Naive thymus-derived CD8-positive, alpha-beta T cell (primary cell): ENCODE results near the gene BFSP1. TPM values are rescaled to one million over a fixed set of nuclear protein-coding genes. Genes with fewer than 3 reads are reported as not detected.

Experiments used
- ATAC-seq, 2 donors: fragments of 150-1000 bp; cut with Tn5 transposase in 1 of 2; sonication (Bioruptor Pico), chemical (Tn5 transposase) in 1 of 2; 1 replicate in 1 of 2; 2 replicates in 1 of 2; pipeline ENCODE4 v1.10.0; 2021; ENCODE audit warnings: mild to moderate bottlenecking in 2 of 2, moderate library complexity in 2 of 2
- POLR2A ChIA-PET: fragments of 350-600 bp; sonication (Branson Sonifier 250); formaldehyde crosslinking; loops from one replicate; lab custom pipeline; 2021; ENCODE audit warnings: antibody characterized with exemption; lab: Charles Lee
- DNase-seq, 10 donors: peaks; one replicate each; pipeline versions ENCODE4 v3.0.0 to v3.0.0-alpha.2; 2020 to 2022
- H3K27ac Mint-ChIP-seq, 10 donors: one replicate each; pipeline ENCODE4 v1.8.0; 2020 to 2022; ENCODE audit warnings: mild to moderate bottlenecking in 10 of 10, mixed read lengths in 10 of 10, moderate library complexity in 4 of 10, inconsistent platforms in 1 of 10
- H3K27me3 Mint-ChIP-seq, 5 donors: one replicate each; pipeline ENCODE4 v1.8.0; 2021 to 2022; ENCODE audit warnings: mixed read lengths in 5 of 5
- H3K36me3 Mint-ChIP-seq, 3 donors: one replicate each; pipeline ENCODE4 v1.8.0; 2020 to 2022; ENCODE audit warnings: mixed read lengths in 3 of 3, mild to moderate bottlenecking in 2 of 3, inconsistent platforms in 1 of 3
- H3K4me1 Mint-ChIP-seq, 4 donors: one replicate each; pipeline ENCODE4 v1.8.0; 2021 to 2022; ENCODE audit warnings: mixed read lengths in 4 of 4
- H3K4me3 Mint-ChIP-seq, 10 donors: one replicate each; pipeline ENCODE4 v1.8.0; 2020 to 2022; ENCODE audit warnings: mild to moderate bottlenecking in 10 of 10, mixed read lengths in 10 of 10, moderate library complexity in 6 of 10, inconsistent platforms in 1 of 10
- H3K9me3 Mint-ChIP-seq, 9 donors: one replicate each; pipeline ENCODE4 v1.8.0; 2020 to 2022; ENCODE audit warnings: mixed read lengths in 9 of 9, mild to moderate bottlenecking in 3 of 9, inconsistent platforms in 1 of 9, moderate library complexity in 1 of 9
- polyA plus RNA-seq, 3 donors: library from polyadenylated mRNA; unstranded; fragments of 300-500 nt; fragmentation: Illumina TruSeq; gene quantifications; one replicate each; pipeline ENCODE4 v1.2.3, GENCODE V29; 2021
- total RNA-seq, 8 experiments: library from RNA in 2 of 8; stranded (reverse) in 2 of 8; gene quantifications; one replicate each; pipeline ENCODE4 v1.2.3 and lab custom pipeline; 2021 to 2026

Gene BFSP1
- total and polyA plus RNA-seq, 5 experiments from 2014 or later, result 1.8 TPM; not detected in 4

DNA sequence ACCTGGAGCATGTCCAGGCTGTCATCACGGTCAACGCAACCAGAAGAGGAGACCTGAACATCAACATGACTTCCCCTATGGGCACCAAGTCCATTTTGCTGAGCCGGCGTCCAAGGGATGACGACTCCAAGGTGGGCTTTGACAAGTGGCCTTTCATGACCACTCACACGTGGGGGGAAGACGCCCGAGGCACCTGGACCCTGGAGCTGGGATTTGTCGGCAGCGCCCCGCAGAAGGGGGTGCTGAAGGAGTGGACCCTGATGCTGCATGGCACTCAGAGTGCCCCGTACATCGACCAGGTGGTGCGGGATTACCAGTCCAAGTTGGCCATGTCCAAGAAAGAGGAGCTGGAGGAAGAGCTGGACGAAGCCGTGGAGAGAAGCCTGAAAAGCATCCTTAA lies 49.5 kb downstream of the BFSP1 start:
- POLR2A ChIA-PET, result no interaction called here
- no peak for ATAC-seq
- H3K9me3 Mint-ChIP-seq, result no peaks in the 10 kb centered on the region
- H3K27ac Mint-ChIP-seq, result no peak overlapping the region
- H3K36me3 Mint-ChIP-seq, result no peaks in the 10 kb centered on the region
- no peaks in the 10 kb centered on the region for H3K4me1 Mint-ChIP-seq
- H3K27me3 Mint-ChIP-seq, result peaks cover 6 to 21% (median 11%) of the 10 kb centered on the region in 5 donors
- H3K4me3 Mint-ChIP-seq, result no peak overlapping the region
- DNase-seq, result no peak

DNA sequence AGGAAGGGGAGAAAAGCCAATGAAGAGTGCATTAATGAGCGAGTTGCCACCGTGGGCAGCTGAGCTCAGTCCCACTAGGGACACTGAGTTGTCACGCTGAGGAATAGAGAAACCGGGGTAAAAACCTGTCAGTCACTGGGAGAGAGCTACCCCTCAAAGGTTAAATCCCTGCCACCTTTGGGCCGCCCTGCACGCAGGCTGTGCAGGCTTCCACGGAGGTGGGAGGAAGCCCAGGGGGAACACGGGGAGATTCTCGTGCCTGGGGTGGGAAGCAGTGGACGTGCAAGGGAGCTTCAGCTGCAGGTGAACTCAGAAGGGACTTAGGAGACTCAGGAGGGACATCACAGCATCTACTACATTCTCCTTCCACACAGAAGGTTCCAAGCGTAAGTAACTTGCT lies 50.5 kb downstream of the BFSP1 start:
- Mint-ChIP-seq H3K36me3 (no peaks in the 10 kb centered on the region), H3K27me3 (peaks cover 4 to 21% (median 11%) of the 10 kb centered on the region in 5 donors), H3K4me1 (no peaks in the 10 kb centered on the region), H3K4me3 (no peak overlapping the region), H3K27ac (no peak overlapping the region), H3K9me3 (no peaks in the 10 kb centered on the region)
- DNase-seq (no peak), ATAC-seq (no peak)
- POLR2A ChIA-PET, result no interaction called here

DNA sequence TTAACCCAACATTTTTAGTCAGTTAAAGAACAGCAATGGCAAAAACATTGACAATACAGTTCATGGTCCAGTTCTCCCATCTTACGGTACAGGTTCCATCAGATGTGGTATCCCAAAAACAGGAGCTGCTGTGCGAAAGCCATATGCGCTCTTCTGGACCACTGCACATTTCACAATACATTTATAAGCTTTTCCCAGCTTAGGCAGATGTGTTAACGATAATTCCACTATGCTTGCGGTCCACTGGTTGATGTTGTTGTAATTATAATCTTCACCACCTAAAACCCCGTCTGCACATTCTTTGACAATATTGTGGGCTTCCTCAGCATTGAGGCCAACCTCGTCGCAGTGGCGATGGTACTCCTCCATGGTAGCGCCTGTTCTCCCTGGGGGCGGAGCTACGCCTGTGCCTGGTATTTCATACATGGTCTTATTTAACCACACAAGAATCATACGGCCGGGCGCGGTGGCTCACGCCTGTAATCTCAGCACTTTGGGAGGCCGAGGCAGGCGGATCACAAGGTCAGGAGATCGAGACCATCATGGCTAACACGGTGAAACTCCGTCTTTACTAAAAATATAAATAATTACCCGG lies 52.0 kb downstream of the BFSP1 start:
- DNase-seq (no peak), ATAC-seq (no peak)
- Mint-ChIP-seq H3K36me3 (no peaks in the 10 kb centered on the region), H3K9me3 (no peaks in the 10 kb centered on the region), H3K27ac (no peak overlapping the region), H3K27me3 (peaks cover 4 to 25% (median 14%) of the 10 kb centered on the region in 5 donors), H3K4me1 (no peaks in the 10 kb centered on the region), H3K4me3 (no peak overlapping the region)
- POLR2A ChIA-PET, result interaction anchor here (0.7 kb wide), 1 partner anchor 15 kb away, joined by 4 read pairs; no protein-coding TSS in a partner anchor

DNA sequence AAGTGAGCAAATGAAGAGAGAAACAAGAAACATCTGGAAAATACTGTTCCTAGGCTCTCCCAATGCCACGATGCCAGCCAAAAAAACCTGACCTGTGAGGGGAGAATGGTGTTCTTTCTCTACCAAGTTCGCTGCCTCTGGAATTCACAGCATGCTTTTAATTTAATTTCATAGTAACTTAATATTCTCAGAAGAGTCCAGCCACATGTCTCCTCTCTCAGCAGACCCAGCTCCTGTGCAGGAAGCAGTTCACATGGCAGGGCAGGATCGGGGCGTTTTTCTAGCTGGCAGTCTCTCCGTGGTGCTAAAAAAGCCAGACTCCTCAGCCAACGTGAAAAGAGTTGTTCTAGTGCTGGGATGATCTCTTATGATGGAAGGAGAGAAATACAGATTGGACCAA lies 57.5 kb downstream of the BFSP1 start:
- POLR2A ChIA-PET, result no interaction called here
- H3K9me3 Mint-ChIP-seq, result no peaks in the 10 kb centered on the region
- peak overlapping the region in 1 of 10 donors; percentile 71 for H3K27ac Mint-ChIP-seq
- no peak overlapping the region for H3K4me3 Mint-ChIP-seq
- peaks cover 0 to 15% (median 4%) of the 10 kb centered on the region in 5 donors for H3K27me3 Mint-ChIP-seq
- no peak for DNase-seq
- no peaks in the 10 kb centered on the region for H3K4me1 Mint-ChIP-seq
- no peaks in the 10 kb centered on the region for H3K36me3 Mint-ChIP-seq
- ATAC-seq, result no peak

DNA sequence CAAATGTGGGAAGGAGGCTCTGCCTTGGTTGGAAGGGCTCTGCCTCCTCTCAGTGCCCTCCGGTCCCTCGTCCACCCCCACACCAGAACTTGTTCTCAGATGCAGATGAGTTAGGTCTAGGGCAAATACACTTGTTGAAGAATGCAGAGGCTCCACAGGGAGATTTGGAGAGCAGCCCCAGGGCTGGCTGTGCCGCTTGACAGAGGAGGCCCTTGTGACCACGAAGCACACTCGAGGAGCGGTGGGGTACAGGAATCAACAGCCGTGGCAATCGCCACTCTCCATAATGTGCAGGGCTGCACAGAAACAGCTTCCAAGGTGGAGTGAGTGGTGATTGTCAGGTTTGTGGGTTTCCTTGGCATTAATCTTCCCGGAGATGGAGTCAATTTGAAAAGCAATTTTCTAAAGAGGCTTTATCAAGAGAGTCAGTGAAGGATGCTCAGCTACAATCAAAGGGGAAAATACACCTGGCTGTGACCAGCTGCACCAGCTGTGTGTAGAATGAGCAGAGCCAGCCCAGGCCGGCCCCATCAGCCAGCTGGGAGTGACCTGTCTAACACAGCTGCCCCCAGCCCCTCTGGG lies 59.5 kb downstream of the BFSP1 start:
- no peak overlapping the region for H3K4me3 Mint-ChIP-seq
- POLR2A ChIA-PET, result no interaction called here
- no peaks in the 10 kb centered on the region for H3K36me3 Mint-ChIP-seq
- H3K9me3 Mint-ChIP-seq, result no peaks in the 10 kb centered on the region
- no peaks in the 10 kb centered on the region for H3K4me1 Mint-ChIP-seq
- DNase-seq (no peak), ATAC-seq (no peak)
- peaks cover 0 to 26% (median 11%) of the 10 kb centered on the region in 5 donors for H3K27me3 Mint-ChIP-seq
- H3K27ac Mint-ChIP-seq, result no peak overlapping the region

DNA sequence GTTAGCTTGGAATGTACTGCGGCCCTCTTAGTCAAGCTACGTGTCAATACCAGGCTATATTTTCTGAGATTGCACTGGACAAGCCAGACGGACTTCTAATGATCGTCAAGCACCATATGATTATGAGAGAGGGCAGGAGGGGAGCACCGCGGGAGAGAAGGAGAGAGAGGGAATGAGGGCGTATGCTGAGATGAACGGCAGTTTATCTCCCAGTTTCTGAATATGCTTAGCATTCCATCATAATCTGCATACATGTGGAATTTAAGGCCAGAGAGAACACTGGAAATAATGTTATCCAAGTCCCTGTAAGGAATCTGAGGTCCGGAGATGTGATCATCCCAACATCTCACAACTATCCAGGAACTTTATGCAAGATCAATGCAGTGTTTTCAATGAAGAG lies 60.2 kb downstream of the BFSP1 start:
- DNase-seq (no peak), ATAC-seq (no peak)
- peaks cover 2 to 30% (median 13%) of the 10 kb centered on the region in 5 donors for H3K27me3 Mint-ChIP-seq
- POLR2A ChIA-PET, result no interaction called here
- H3K27ac Mint-ChIP-seq, result no peak overlapping the region
- no peak overlapping the region for H3K4me3 Mint-ChIP-seq
- no peaks in the 10 kb centered on the region for H3K9me3 Mint-ChIP-seq
- H3K36me3 Mint-ChIP-seq, result no peaks in the 10 kb centered on the region
- H3K4me1 Mint-ChIP-seq, result no peaks in the 10 kb centered on the region

DNA sequence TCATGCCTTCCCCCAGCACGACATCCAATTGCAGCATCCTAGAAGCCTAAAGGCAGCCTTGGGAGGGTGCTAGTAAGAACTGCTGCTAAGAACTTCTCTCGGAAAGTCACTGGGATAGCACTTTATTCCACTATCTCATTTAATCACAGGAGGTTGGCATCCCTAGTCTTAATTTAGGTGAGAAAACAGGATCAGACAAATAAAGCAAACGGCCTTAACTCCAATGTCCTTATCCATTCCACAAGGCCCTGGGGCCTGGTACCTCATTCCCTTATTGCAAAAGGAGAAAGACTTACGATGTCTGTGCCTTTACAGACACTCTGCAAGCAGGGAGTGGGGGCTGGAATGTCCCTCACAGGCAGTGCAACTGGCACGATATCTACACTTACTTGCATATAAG lies 60.7 kb downstream of the BFSP1 start:
- H3K36me3 Mint-ChIP-seq, result no peaks in the 10 kb centered on the region
- no peak overlapping the region for H3K4me3 Mint-ChIP-seq
- DNase-seq, result no peak
- POLR2A ChIA-PET, result no interaction called here
- H3K27ac Mint-ChIP-seq, result no peak overlapping the region
- no peaks in the 10 kb centered on the region for H3K9me3 Mint-ChIP-seq
- H3K27me3 Mint-ChIP-seq, result peaks cover 3 to 30% (median 13%) of the 10 kb centered on the region in 5 donors
- H3K4me1 Mint-ChIP-seq, result no peaks in the 10 kb centered on the region
- no peak for ATAC-seq

DNA sequence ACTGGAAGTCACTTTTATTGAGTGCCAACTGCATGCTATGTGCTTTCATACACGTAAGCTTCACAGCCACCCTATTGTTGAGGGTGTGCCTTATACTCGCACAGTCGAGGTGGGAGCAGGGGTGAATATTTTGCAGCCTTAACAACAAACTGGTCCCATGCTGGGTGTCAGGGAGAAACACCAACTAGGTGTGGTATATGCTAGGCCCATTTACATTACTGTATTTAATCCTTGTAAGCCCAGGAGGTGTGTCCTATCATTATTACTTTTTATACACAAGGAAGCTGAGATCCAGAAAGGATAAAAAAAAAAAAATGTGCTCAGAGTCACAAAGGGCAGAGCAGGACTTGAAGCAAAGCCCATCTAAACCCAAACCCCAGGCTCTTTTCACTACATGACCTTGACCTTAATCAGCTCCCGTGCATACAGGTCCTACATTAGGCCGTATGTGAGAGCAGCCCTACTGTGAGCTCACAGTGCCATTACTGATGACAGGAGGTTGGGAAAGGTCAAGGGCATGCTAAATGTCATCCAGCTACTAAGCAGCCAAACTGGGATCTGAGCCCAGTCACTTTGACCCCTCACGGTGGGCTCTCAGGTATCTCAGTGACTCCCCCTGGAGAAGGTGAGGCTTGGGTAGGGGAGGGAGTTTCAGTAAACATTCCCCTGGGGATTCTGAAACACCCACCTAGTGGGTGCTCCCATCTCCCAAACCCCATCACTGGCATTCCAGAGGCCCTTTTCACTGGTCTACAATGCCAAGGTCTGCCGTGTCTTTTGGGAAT lies 61.7 kb downstream of the BFSP1 start:
- no peaks in the 10 kb centered on the region for H3K36me3 Mint-ChIP-seq
- ATAC-seq, result no peak
- POLR2A ChIA-PET, result no interaction called here

DNA sequence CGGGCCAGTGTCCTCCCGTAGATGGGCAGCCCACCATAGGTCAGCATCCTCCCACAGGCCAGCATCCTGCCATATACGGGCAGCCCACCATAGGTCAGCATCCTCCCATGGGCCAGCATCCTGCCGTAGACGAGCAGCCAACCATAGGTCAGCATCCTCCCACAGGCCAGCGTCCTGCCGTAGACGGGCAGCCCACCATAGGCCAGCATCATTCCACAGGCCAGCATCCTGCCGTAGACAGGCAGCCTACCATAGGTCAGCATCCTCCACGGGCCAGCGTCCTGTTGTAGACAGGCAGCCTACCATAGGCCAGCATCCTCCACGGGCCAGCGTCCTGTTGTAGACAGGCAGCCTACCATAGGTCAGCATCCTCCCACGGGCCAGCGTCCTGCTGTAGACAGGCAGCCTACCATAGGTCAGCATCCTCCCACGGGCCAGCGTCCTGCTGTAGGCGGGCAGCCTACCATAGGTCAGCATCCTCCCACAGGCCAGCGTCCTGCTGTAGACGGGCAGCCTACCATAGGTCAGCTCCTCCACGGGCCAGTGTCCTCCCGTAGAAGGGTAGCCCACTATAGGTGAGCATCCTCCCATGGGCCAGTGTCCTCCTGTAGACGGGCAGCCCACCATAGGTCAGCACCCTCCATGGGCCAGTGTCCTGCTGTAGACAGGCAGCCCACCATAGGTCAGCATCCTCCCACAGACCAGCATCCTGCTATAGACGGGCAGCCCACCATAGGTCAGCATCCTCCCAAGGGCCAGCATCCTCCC lies 62.9 kb downstream of the BFSP1 start:
- peaks cover 3 to 15% (median 9%) of the 10 kb centered on the region in 5 donors for H3K27me3 Mint-ChIP-seq
- POLR2A ChIA-PET, result no interaction called here
- ATAC-seq (no peak), DNase-seq (no peak)
- H3K36me3 Mint-ChIP-seq, result no peaks in the 10 kb centered on the region
- no peak overlapping the region for H3K27ac Mint-ChIP-seq
- H3K4me3 Mint-ChIP-seq, result no peak overlapping the region
- H3K9me3 Mint-ChIP-seq, result no peaks in the 10 kb centered on the region
- no peaks in the 10 kb centered on the region for H3K4me1 Mint-ChIP-seq

More for the DNA sequence above, 61.7 kb downstream of the BFSP1 start:
- H3K4me3 Mint-ChIP-seq, result no peak overlapping the region
- peaks cover 3 to 25% (median 9%) of the 10 kb centered on the region in 5 donors for H3K27me3 Mint-ChIP-seq
- no peaks in the 10 kb centered on the region for H3K4me1 Mint-ChIP-seq
- H3K27ac Mint-ChIP-seq, result no peak overlapping the region
- DNase-seq, result no peak
- no peaks in the 10 kb centered on the region for H3K9me3 Mint-ChIP-seq

DNA sequence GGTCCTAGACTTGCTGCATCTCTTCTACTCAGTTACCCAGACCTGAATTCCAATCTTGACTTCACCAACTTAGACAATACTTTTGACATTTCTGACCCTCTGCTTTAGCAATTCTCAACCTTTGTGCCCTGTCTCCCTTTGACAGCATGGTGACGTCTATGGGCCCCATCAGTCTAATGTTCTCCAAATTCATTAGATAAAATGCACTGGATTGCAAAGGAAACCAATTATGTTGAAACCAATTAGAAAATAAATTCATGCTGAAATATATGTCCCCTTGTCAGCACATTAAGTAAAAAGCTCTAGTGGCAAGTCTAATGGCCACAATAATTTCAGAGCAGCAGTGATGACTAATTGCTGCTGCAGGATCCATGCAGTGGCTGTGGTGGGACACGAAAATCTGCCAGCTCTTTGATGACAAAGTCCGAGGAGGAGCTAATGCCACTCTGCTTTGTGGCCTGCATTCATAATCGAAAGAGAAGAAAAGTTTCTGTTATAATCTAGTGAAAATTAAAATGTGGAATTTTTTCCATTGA lies 64.0 kb downstream of the BFSP1 start:
- Mint-ChIP-seq H3K27ac (no peak overlapping the region), H3K36me3 (no peaks in the 10 kb centered on the region), H3K27me3 (peaks cover 3 to 15% (median 9%) of the 10 kb centered on the region in 5 donors), H3K4me3 (no peak overlapping the region), H3K9me3 (no peaks in the 10 kb centered on the region), H3K4me1 (no peaks in the 10 kb centered on the region)
- POLR2A ChIA-PET, result no interaction called here
- no peak for DNase-seq
- no peak for ATAC-seq

DNA sequence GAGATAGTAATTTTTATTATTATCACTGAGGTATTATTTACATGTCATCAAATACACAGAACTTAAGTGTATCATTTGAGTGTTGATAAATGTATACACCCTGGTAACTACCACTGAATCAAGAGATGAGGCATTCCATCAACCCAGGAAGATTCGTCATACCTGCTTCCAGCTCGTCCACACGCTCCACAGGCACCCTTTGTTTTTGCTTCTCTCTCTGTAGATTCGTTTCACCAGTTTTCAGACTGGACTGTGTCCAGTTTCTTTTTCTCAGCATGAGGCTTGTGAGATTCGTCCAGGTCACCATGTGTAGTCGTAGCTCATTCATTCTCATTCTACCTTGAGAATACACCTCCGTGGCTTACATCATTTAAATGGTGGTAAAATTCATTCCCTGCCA lies 64.5 kb downstream of the BFSP1 start:
- POLR2A ChIA-PET, result no interaction called here
- H3K27me3 Mint-ChIP-seq, result peaks cover 3 to 15% (median 9%) of the 10 kb centered on the region in 5 donors
- H3K9me3 Mint-ChIP-seq, result no peaks in the 10 kb centered on the region
- ATAC-seq (no peak), DNase-seq (no peak)
- H3K27ac Mint-ChIP-seq, result no peak overlapping the region
- H3K4me3 Mint-ChIP-seq, result no peak overlapping the region
- no peaks in the 10 kb centered on the region for H3K36me3 Mint-ChIP-seq
- no peaks in the 10 kb centered on the region for H3K4me1 Mint-ChIP-seq

DNA sequence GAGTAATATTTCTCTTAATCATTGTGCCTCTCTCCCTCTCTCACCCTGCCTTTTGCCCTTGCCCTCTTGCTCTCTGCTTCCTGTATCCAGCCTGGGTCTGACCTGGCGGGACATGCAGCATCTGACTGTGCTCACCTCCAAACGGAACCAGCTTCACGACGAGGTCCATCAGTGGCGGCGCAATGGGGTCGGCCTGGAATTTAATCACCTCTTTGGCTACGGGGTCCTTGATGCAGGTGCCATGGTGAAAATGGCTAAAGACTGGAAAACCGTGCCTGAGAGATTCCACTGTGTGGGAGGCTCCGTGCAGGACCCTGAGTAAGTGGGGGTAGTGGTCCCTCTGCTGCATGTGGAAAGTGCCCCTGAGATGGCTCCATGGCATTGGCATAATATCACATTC lies 65.9 kb downstream of the BFSP1 start:
- no peaks in the 10 kb centered on the region for H3K36me3 Mint-ChIP-seq
- no peak overlapping the region for H3K27ac Mint-ChIP-seq
- no peak for ATAC-seq
- POLR2A ChIA-PET, result no interaction called here
- H3K4me1 Mint-ChIP-seq, result no peaks in the 10 kb centered on the region
- H3K27me3 Mint-ChIP-seq, result peaks cover 3 to 15% (median 6%) of the 10 kb centered on the region in 5 donors
- no peak overlapping the region for H3K4me3 Mint-ChIP-seq
- peaks cover 0 to 3% (median 0%) of the 10 kb centered on the region in 9 donors for H3K9me3 Mint-ChIP-seq
- no peak for DNase-seq
